HPDE6-E6E7 (cell line): Measurements from ENCODE around the gene DNAAF3.
"Not testable (repeated sequence)": the region's sequence is repeated elsewhere in the genome, so short reads cannot be mapped to it uniquely, and the experiment has no call there.

Source experiments
- DNase-seq: peaks from one replicate; pipeline ENCODE4 v3.0.0; 2011; ENCODE audit warnings: missing footprints; ENCODE audit errors: extremely low spot score

DNAAF3 gene

GRCh38 chr19:55175117-55175867 lies 8.9 kb upstream of the DNAAF3 start:
- no peak for DNase-seq

GRCh38 chr19:55174425-55175116 lies 8.2 kb upstream of the DNAAF3 start:
- DNase-seq = no peak

GRCh38 chr19:55173714-55174409 lies 7.4 kb upstream of the DNAAF3 start:
- peak; percentile 68 for DNase-seq

- no peak for DNase-seq
Observed at GRCh38 chr19:55173186-55173713, 6.8 kb upstream of the DNAAF3 start.

GRCh38 chr19:55172741-55173140 lies 6.3 kb upstream of the DNAAF3 start:
- no peak for DNase-seq

GRCh38 chr19:55172318-55172717 lies 5.9 kb upstream of the DNAAF3 start:
- not testable (repeated sequence) for DNase-seq

- DNase-seq = no peak
Observed at GRCh38 chr19:55171440-55171839, 5.0 kb upstream of the DNAAF3 start.

- no peak for DNase-seq
Observed at GRCh38 chr19:55169136-55169535, 2.7 kb upstream of the DNAAF3 start.

- DNase-seq = peak; percentile 54
Observed at GRCh38 chr19:55165952-55166529, 372 bp downstream of the DNAAF3 start.

GRCh38 chr19:55161571-55162322 lies 4.7 kb downstream of the DNAAF3 start:
- no peak for DNase-seq

- DNase-seq = no peak
Observed at GRCh38 chr19:55160986-55161365, 5.4 kb downstream of the DNAAF3 start.

- DNase-seq = peak; percentile 95
Observed at GRCh38 chr19:55160128-55160985, 6.1 kb downstream of the DNAAF3 start.

- DNase-seq = no peak
Observed at GRCh38 chr19:55158848-55159749, 7.3 kb downstream of the DNAAF3 start.

- DNase-seq = no peak
Observed at GRCh38 chr19:55158423-55158822, 8.0 kb downstream of the DNAAF3 start.

GRCh38 chr19:55157064-55157908 lies 9.1 kb downstream of the DNAAF3 start, which contains the start of gene TNNI3:
TNNI3 (minus strand) TSS chr19:55157732; CDS start chr19:55157589, 143 bp downstream.
- no peak for DNase-seq

GRCh38 chr19:55156202-55157063 lies 10.0 kb downstream of the DNAAF3 start:
- DNase-seq = peak; percentile 76

GRCh38 chr19:55155784-55156183 lies 10.6 kb downstream of the DNAAF3 start:
- not testable (repeated sequence) for DNase-seq
